Measurements from ENCODE around the gene HTN3.

- TF ChIP-seq CTCF (conservative IDR thresholded peaks at IDR 0.05 in 1 of 2, IDR thresholded peaks at IDR 0.05 in 1 of 2; ENCODE audit: extremely low read depth in 1 of 2, insufficient read depth in 1 of 2, low read depth in 1 of 2, low read length in 2 of 2) (no peak), EZH2 (IDR thresholded peaks at IDR 0.05; ENCODE audit: borderline replicate concordance, low read length) (no peak)
Measured at GRCh38 chr4:69999420-69999819, 28.8 kb upstream of the HTN3 start.

All from mammary epithelial cell (primary cell).